NCI-H345 treated with DMSO at 0.1 percent for 48 hours (cell line): ENCODE measurements around the gene CDH8.

Source experiments
- DNase-seq: peaks from one replicate; lab custom pipeline; 2025; ENCODE audit not compliant: unreplicated experiment; lab: John Stamatoyannopoulos, UW

Gene CDH8

GRCh38 chr16:62036101-62036801 lies at the start of gene CDH8:
Gene CDH8, minus strand, starts transcription at chr16:62036438. Its CDS starts 15,035 bp downstream, at chr16:62021403.
- DNase-seq = no peak

GRCh38 chr16:62079236-62079635 lies 43.0 kb upstream of the CDH8 start:
- no peak for DNase-seq

- no peak for DNase-seq
These were observed 41.8 kb upstream of the CDH8 start for GRCh38 chr16:62077998-62078397.

GRCh38 chr16:62076886-62077285 lies 40.6 kb upstream of the CDH8 start:
- DNase-seq = no peak

- DNase-seq = no peak
These were observed 32.5 kb upstream of the CDH8 start for GRCh38 chr16:62068747-62069146.

- DNase-seq = no peak
These were observed 31.7 kb upstream of the CDH8 start for GRCh38 chr16:62067981-62068380.

GRCh38 chr16:62067182-62067581 lies 30.9 kb upstream of the CDH8 start:
- no peak for DNase-seq

GRCh38 chr16:62066747-62067146 lies 30.5 kb upstream of the CDH8 start:
- DNase-seq = no peak

GRCh38 chr16:62064173-62064572 lies 27.9 kb upstream of the CDH8 start:
- no peak for DNase-seq

GRCh38 chr16:62060089-62060488 lies 23.9 kb upstream of the CDH8 start:
- no peak for DNase-seq

- DNase-seq = no peak
These were observed 23.3 kb upstream of the CDH8 start for GRCh38 chr16:62059527-62059926.

- DNase-seq = no peak
These were observed 22.2 kb upstream of the CDH8 start for GRCh38 chr16:62058412-62058811.

- DNase-seq = no peak
These were observed 15.7 kb upstream of the CDH8 start for GRCh38 chr16:62051942-62052341.

GRCh38 chr16:62050793-62051192 lies 14.6 kb upstream of the CDH8 start:
- DNase-seq = no peak

GRCh38 chr16:62046801-62047200 lies 10.6 kb upstream of the CDH8 start:
- DNase-seq = no peak

GRCh38 chr16:62041401-62041800 lies 5.2 kb upstream of the CDH8 start:
- no peak for DNase-seq

GRCh38 chr16:62038646-62039045 lies 2.4 kb upstream of the CDH8 start:
- DNase-seq = no peak

GRCh38 chr16:62038225-62038624 lies 2.0 kb upstream of the CDH8 start:
- DNase-seq = no peak

GRCh38 chr16:62036802-62037135 lies 531 bp upstream of the CDH8 start:
- DNase-seq = no peak

- DNase-seq = no peak
These were observed 834 bp downstream of the CDH8 start for GRCh38 chr16:62035115-62036092.

GRCh38 chr16:62034231-62035114 lies 1.8 kb downstream of the CDH8 start:
- DNase-seq = no peak
